CD4-positive, alpha-beta T cell (primary cell): ENCODE measurements around the gene FKBP9. TPM values are rescaled to one million over a fixed set of nuclear protein-coding genes. Genes with fewer than 3 reads are reported as not detected.

Source experiments
- ATAC-seq: fragments of 200-7000 bp; cut with Tn5 transposase; one replicate; pipeline ENCODE4 v1.10.0; 2022; ENCODE audit warnings: mild to moderate bottlenecking; ENCODE audit not compliant: poor library complexity
- CTCF ChIA-PET: fragments of 350-600 bp; sonication (Branson Sonifier 250); formaldehyde crosslinking; loops from one replicate; lab custom pipeline; 2021; ENCODE audit warnings: antibody characterized with exemption, inconsistent platforms; lab: Charles Lee
- POLR2A ChIA-PET: fragments of 350-600 bp; sonication (Branson Sonifier 250); formaldehyde crosslinking; loops from one replicate; lab custom pipeline; 2021; ENCODE audit warnings: antibody characterized with exemption, inconsistent platforms; lab: Charles Lee
- DNase-seq, 14 experiments: peaks; one replicate each; pipeline ENCODE4 v3.0.0-alpha.2; 2013 to 2020; ENCODE audit warnings: mixed read lengths in 2 of 14
- H3K27ac ChIP-seq, 2 donors: one replicate each; pipeline versions ENCODE4 v1.5.1 to v1.7.0; 2013; ENCODE audit warnings: low read length in 2 of 2, low read depth in 1 of 2, mild to moderate bottlenecking in 1 of 2
- H3K27me3 ChIP-seq, 2 experiments: 1 replicate in 1 of 2; 2 replicates in 1 of 2; pipeline versions ENCODE4 v1.6.1 to v1.7.0; 2013; ENCODE audit warnings: low read length in 2 of 2, control low read depth in 1 of 2, mild to moderate bottlenecking in 1 of 2, moderate library complexity in 1 of 2; ENCODE audit not compliant: insufficient read depth in 2 of 2, control insufficient read depth in 1 of 2
- H3K36me3 ChIP-seq: one replicate; pipeline ENCODE4 v1.6.1; 2013; ENCODE audit warnings: low read length, control low read depth; ENCODE audit not compliant: insufficient read depth
- H3K4me1 ChIP-seq: one replicate; pipeline ENCODE4 v1.6.1; 2013; ENCODE audit warnings: low read length, control low read depth; ENCODE audit not compliant: insufficient read depth
- H3K4me3 ChIP-seq: one replicate; pipeline ENCODE4 v1.5.1; 2013; ENCODE audit warnings: mild to moderate bottlenecking, low read length, moderate library complexity
- H3K9me3 ChIP-seq, 2 experiments: 1 replicate in 1 of 2; 2 replicates in 1 of 2; pipeline versions ENCODE4 v1.6.1 to v1.7.0; 2013; ENCODE audit warnings: low read length in 2 of 2, mild to moderate bottlenecking in 2 of 2, control low read depth in 1 of 2, moderate library complexity in 1 of 2; ENCODE audit not compliant: control insufficient read depth in 1 of 2, insufficient read depth in 1 of 2
- H3K27ac Mint-ChIP-seq: one replicate; pipeline ENCODE4 v1.8.0; 2020; ENCODE audit warnings: mixed read lengths
- H3K27me3 Mint-ChIP-seq: one replicate; pipeline ENCODE4 v1.8.0; 2021; ENCODE audit warnings: mixed read lengths
- H3K36me3 Mint-ChIP-seq: one replicate; pipeline ENCODE4 v1.8.0; 2021; ENCODE audit warnings: low read depth, mixed read lengths
- H3K4me1 Mint-ChIP-seq: one replicate; pipeline ENCODE4 v1.8.0; 2021; ENCODE audit warnings: low read depth, mixed read lengths
- H3K4me3 Mint-ChIP-seq: one replicate; pipeline ENCODE4 v1.8.0; 2020; ENCODE audit warnings: mild to moderate bottlenecking, mixed read lengths
- H3K9me3 Mint-ChIP-seq: one replicate; pipeline ENCODE4 v1.8.0; 2020; ENCODE audit warnings: mixed read lengths
- intact Hi-C, 2 experiments: fragments of 100-400 bp; cut with DNase I in 1 of 2; cut with micrococcal nuclease in 1 of 2; formaldehyde crosslinking; loops; one replicate each; pipeline versions ENCODE4 v1.15.1 to v1.9.0; 2023 to 2025; cut with DNase I, micrococcal nuclease
- polyA plus RNA-seq, 2 donors: library from polyadenylated mRNA; unstranded; fragments of 120-200 nt; gene quantifications; one replicate each; pipeline ENCODE4 v1.2.1, GENCODE V29; 2013
- total RNA-seq, 174 experiments: library from RNA in 2 of 174; stranded (reverse) in 2 of 174; gene quantifications; one replicate each; pipeline ENCODE4 v1.2.3 and lab custom pipeline; 2021 to 2026
- TF ChIP-seq, protein P1 (sequence below): fragments of 200-600 bp; IDR thresholded peaks from one replicate; pipeline ENCODE4 v1.8.0; 2022; ENCODE audit warnings: antibody characterized with exemption, mild to moderate bottlenecking

Gene FKBP9, protein sequence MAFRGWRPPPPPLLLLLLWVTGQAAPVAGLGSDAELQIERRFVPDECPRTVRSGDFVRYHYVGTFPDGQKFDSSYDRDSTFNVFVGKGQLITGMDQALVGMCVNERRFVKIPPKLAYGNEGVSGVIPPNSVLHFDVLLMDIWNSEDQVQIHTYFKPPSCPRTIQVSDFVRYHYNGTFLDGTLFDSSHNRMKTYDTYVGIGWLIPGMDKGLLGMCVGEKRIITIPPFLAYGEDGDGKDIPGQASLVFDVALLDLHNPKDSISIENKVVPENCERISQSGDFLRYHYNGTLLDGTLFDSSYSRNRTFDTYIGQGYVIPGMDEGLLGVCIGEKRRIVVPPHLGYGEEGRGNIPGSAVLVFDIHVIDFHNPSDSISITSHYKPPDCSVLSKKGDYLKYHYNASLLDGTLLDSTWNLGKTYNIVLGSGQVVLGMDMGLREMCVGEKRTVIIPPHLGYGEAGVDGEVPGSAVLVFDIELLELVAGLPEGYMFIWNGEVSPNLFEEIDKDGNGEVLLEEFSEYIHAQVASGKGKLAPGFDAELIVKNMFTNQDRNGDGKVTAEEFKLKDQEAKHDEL
- total RNA-seq (not detected), total RNA-seq (lab: John Stamatoyannopoulos, UW) (0 to 0.49 (median 0) reads per million in 172 experiments)
- polyA plus RNA-seq (2013, experiment 1 of 2) = 0.56 TPM
- polyA plus RNA-seq (2013, experiment 2 of 2) = 4.1 TPM

GRCh38 chr7:32957326-32958045 is at the start of gene FKBP9:
Gene FKBP9 (plus strand): TSS chr7:32957440. CDS start chr7:32957574, 134 bp downstream.
- Histone ChIP-seq H3K9me3 (peaks cover 0 to 4% of the 10 kb centered on the region in 2 experiments), H3K4me1 (peaks cover 10% of the 10 kb centered on the region), H3K4me3 (peak within 1 kb of the TSS; percentile 42), H3K27ac (no peak within 1 kb of the TSS), H3K36me3 (no peaks in the 10 kb centered on the region), H3K27me3 (peaks cover 24 to 29% of the 10 kb centered on the region in 2 experiments)
- POLR2A ChIA-PET = no interaction called here
- no peaks in the 10 kb centered on the region for H3K9me3 Mint-ChIP-seq
- TF ChIP-seq, protein P1, sequence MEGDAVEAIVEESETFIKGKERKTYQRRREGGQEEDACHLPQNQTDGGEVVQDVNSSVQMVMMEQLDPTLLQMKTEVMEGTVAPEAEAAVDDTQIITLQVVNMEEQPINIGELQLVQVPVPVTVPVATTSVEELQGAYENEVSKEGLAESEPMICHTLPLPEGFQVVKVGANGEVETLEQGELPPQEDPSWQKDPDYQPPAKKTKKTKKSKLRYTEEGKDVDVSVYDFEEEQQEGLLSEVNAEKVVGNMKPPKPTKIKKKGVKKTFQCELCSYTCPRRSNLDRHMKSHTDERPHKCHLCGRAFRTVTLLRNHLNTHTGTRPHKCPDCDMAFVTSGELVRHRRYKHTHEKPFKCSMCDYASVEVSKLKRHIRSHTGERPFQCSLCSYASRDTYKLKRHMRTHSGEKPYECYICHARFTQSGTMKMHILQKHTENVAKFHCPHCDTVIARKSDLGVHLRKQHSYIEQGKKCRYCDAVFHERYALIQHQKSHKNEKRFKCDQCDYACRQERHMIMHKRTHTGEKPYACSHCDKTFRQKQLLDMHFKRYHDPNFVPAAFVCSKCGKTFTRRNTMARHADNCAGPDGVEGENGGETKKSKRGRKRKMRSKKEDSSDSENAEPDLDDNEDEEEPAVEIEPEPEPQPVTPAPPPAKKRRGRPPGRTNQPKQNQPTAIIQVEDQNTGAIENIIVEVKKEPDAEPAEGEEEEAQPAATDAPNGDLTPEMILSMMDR = no peak
- H3K4me1 Mint-ChIP-seq = peaks cover 5% of the 10 kb centered on the region
- CTCF ChIA-PET = interaction anchor here (0.7 kb wide), 1 partner anchor 144 kb away, joined by 3 read pairs; no protein-coding TSS in a partner anchor
- H3K36me3 Mint-ChIP-seq = no peaks in the 10 kb centered on the region
- DNase-seq (peak in 1 of 14 experiments; percentile 29), ATAC-seq (peak; percentile 21)
- H3K27ac Mint-ChIP-seq = no peak within 1 kb of the TSS
- H3K4me3 Mint-ChIP-seq = peak within 1 kb of the TSS; percentile 78
- intact Hi-C loops = no loop called here
- peaks cover 55% of the 10 kb centered on the region for H3K27me3 Mint-ChIP-seq

GRCh38 chr7:32910195-32910594 is 47.0 kb upstream of the FKBP9 start:
- Histone ChIP-seq H3K9me3 (no peaks in the 10 kb centered on the region), H3K4me1 (peaks cover 12% of the 10 kb centered on the region), H3K36me3 (no peaks in the 10 kb centered on the region), H3K27ac (no peak overlapping the region), H3K4me3 (no peak overlapping the region), H3K27me3 (no peaks in the 10 kb centered on the region)
- Mint-ChIP-seq H3K27me3 (no peaks in the 10 kb centered on the region), H3K4me3 (no peak overlapping the region), H3K27ac (no peak overlapping the region), H3K9me3 (no peaks in the 10 kb centered on the region), H3K4me1 (peaks cover 8% of the 10 kb centered on the region), H3K36me3 (no peaks in the 10 kb centered on the region)
- intact Hi-C loops = no loop called here
- ChIA-PET CTCF (no interaction called here), POLR2A (no interaction called here)
- DNase-seq = no peak
- ATAC-seq = no peak
- TF ChIP-seq, protein P1 = no peak

- Histone ChIP-seq H3K4me3 (no peak overlapping the region), H3K36me3 (no peaks in the 10 kb centered on the region), H3K27me3 (no peaks in the 10 kb centered on the region), H3K4me1 (no peaks in the 10 kb centered on the region), H3K9me3 (no peaks in the 10 kb centered on the region), H3K27ac (no peak overlapping the region)
- TF ChIP-seq, protein P1 = no peak
- H3K9me3 Mint-ChIP-seq = no peaks in the 10 kb centered on the region
- intact Hi-C loops = no loop called here
- DNase-seq (no peak), ATAC-seq (no peak)
- H3K27me3 Mint-ChIP-seq = no peaks in the 10 kb centered on the region
- H3K36me3 Mint-ChIP-seq = no peaks in the 10 kb centered on the region
- ChIA-PET POLR2A (interaction anchor here (0.7 kb wide), 1 partner anchor 21 kb away, joined by 3 read pairs; no protein-coding TSS in a partner anchor), CTCF (no interaction called here)
- H3K4me1 Mint-ChIP-seq = no peaks in the 10 kb centered on the region
- no peak overlapping the region for H3K4me3 Mint-ChIP-seq
- H3K27ac Mint-ChIP-seq = no peak overlapping the region
Measured at GRCh38 chr7:32914184-32914583, 43.1 kb upstream of the FKBP9 start.
